Hepatic stellate cell (primary cell): ENCODE data around the gene WNT3A.
"Not testable (repeated sequence)": the region's sequence is repeated elsewhere in the genome, so short reads cannot be mapped to it uniquely, and the experiment has no call there.

ENCODE experiments used
- DNase-seq: peaks from one replicate; pipeline ENCODE4 v3.0.0; 2011; ENCODE audit warnings: low spot score

Gene WNT3A

GRCh38 chr1:228011721-228012311 is 5.0 kb downstream of the WNT3A start:
- DNase-seq = no peak

GRCh38 chr1:228012555-228012954 is 5.8 kb downstream of the WNT3A start:
- DNase-seq = no peak

GRCh38 chr1:228013131-228013934 is 6.5 kb downstream of the WNT3A start:
- no peak for DNase-seq

- no peak for DNase-seq
Measured at GRCh38 chr1:228013935-228014930, 7.4 kb downstream of the WNT3A start.

- peak; percentile 84 for DNase-seq
Measured at GRCh38 chr1:228015276-228016180, 8.7 kb downstream of the WNT3A start.

- DNase-seq = no peak
Measured at GRCh38 chr1:228016181-228016510, 9.3 kb downstream of the WNT3A start.

GRCh38 chr1:228016653-228017355 is 10.0 kb downstream of the WNT3A start:
- no peak for DNase-seq

- no peak for DNase-seq
Measured at GRCh38 chr1:228017356-228018124, 10.7 kb downstream of the WNT3A start.

GRCh38 chr1:228018125-228018398 is 11.3 kb downstream of the WNT3A start:
- DNase-seq = no peak

GRCh38 chr1:228018961-228019721 is 12.3 kb downstream of the WNT3A start:
- no peak for DNase-seq

GRCh38 chr1:228019722-228020083 is 12.9 kb downstream of the WNT3A start:
- not testable (repeated sequence) for DNase-seq

GRCh38 chr1:228020686-228021354 is 14.0 kb downstream of the WNT3A start:
- no peak for DNase-seq

GRCh38 chr1:228021355-228022030 is 14.7 kb downstream of the WNT3A start:
- no peak for DNase-seq

- no peak for DNase-seq
Measured at GRCh38 chr1:228022571-228023293, 15.9 kb downstream of the WNT3A start.

GRCh38 chr1:228023294-228023639 is 16.5 kb downstream of the WNT3A start:
- DNase-seq = no peak

GRCh38 chr1:228029281-228029680 is 22.5 kb downstream of the WNT3A start:
- DNase-seq = no peak

GRCh38 chr1:228030451-228031201 is 23.8 kb downstream of the WNT3A start:
- no peak for DNase-seq
